HEK293 (cell line): ENCODE results near the gene ZNF365.

Source experiments
- CTCF ChIA-PET: fragments of 350-600 bp; formaldehyde crosslinking; extraction: SDS; loops from one replicate; lab custom pipeline; 2021; ENCODE audit warnings: antibody characterized with exemption; lab: Yijun Ruan, JAX
- POLR2A ChIA-PET: fragments of 300-600 bp; formaldehyde crosslinking; extraction: SDS; loops from one replicate; lab custom pipeline; 2020; ENCODE audit warnings: antibody characterized with exemption, inconsistent platforms; lab: Yijun Ruan, JAX
- H3K27ac ChIP-seq: fragments of 200-500 bp; sonication (Bioruptor generic); 2 replicates; pipeline ENCODE4 v1.5.1; 2014; ENCODE audit warnings: low read depth, low read length, control low read depth, inconsistent platforms; ENCODE audit errors: extremely low read depth
- H3K36me3 ChIP-seq, 2 experiments: fragments of 200-500 bp in 1 of 2; sonication (Bioruptor generic) in 1 of 2; 1 replicate in 1 of 2; 2 replicates in 1 of 2; pipeline ENCODE4 v1.5.1; 2014 to 2017; ENCODE audit warnings: inconsistent platforms in 2 of 2, low read length in 2 of 2; ENCODE audit not compliant: control insufficient read depth in 2 of 2, insufficient read depth in 1 of 2
- H3K4me1 ChIP-seq: fragments of 200-500 bp; sonication (Bioruptor generic); 2 replicates; pipeline ENCODE4 v1.5.1; 2014; ENCODE audit warnings: mild to moderate bottlenecking, low read length, inconsistent platforms; ENCODE audit not compliant: control insufficient read depth, insufficient read depth
- H3K4me3 ChIP-seq: 2 replicates; pipeline ENCODE4 v1.5.1; 2011; ENCODE audit warnings: low read depth, mild to moderate bottlenecking, control low read depth, low read length, moderate library complexity
- H3K9me3 ChIP-seq: fragments of 200-500 bp; sonication (Bioruptor generic); 2 replicates; pipeline ENCODE4 v1.5.1; 2014; ENCODE audit warnings: low read depth, low read length, inconsistent platforms; ENCODE audit not compliant: control insufficient read depth, insufficient read depth
- BCL11A ChIP-seq: fragments of 450-650 bp; formaldehyde crosslinking; IDR thresholded peaks from 2 replicates; pipeline ENCODE4 v1.5.1; 2016; ENCODE audit warnings: low read depth, missing biosample characterization, missing genetic modification characterization
- BCL11B ChIP-seq: fragments of 450-650 bp; formaldehyde crosslinking; IDR thresholded peaks from 2 replicates; pipeline ENCODE4 v1.5.1; 2016; ENCODE audit warnings: low read depth, missing biosample characterization, missing genetic modification characterization
- GFI1B ChIP-seq: fragments of 450-650 bp; formaldehyde crosslinking; IDR thresholded peaks from 2 replicates; pipeline ENCODE4 v1.5.1; 2016; ENCODE audit warnings: missing biosample characterization, missing genetic modification characterization
- GLIS2 ChIP-seq: fragments of 450-650 bp; formaldehyde crosslinking; IDR thresholded peaks from 2 replicates; pipeline ENCODE4 v1.5.1; 2016; ENCODE audit warnings: missing biosample characterization, missing genetic modification characterization
- HOXA7 ChIP-seq: sonication (generic); formaldehyde crosslinking; IDR thresholded peaks from 2 replicates; pipeline ENCODE4 v1.8.1; 2022; ENCODE audit warnings: missing genetic modification reagents, borderline replicate concordance
- IKZF3 ChIP-seq: fragments of 450-650 bp; IDR thresholded peaks from 2 replicates; pipeline ENCODE4 v1.5.0; 2018; ENCODE audit warnings: missing biosample characterization, mild to moderate bottlenecking, missing genetic modification characterization, moderate library complexity
- MZF1 ChIP-seq: fragments of 450-650 bp; formaldehyde crosslinking; IDR thresholded peaks from 2 replicates; pipeline ENCODE4 v1.5.1; 2017; ENCODE audit warnings: missing biosample characterization, missing genetic modification characterization, borderline replicate concordance
- TRIM28 ChIP-seq: IDR thresholded peaks from 2 replicates; pipeline ENCODE4 v1.6.1; 2011; ENCODE audit warnings: low read length, control low read depth, borderline replicate concordance
- ZNF114 ChIP-seq: fragments of 450-650 bp; formaldehyde crosslinking; IDR thresholded peaks from 2 replicates; pipeline ENCODE4 v1.5.0; 2017; ENCODE audit warnings: missing biosample characterization, missing genetic modification characterization
- ZNF19 ChIP-seq: fragments of 450-650 bp; formaldehyde crosslinking; IDR thresholded peaks from 2 replicates; pipeline ENCODE4; 2016; ENCODE audit warnings: missing biosample characterization, missing genetic modification characterization, low read depth
- ZNF324 ChIP-seq: fragments of 450-650 bp; formaldehyde crosslinking; IDR thresholded peaks from 2 replicates; pipeline ENCODE4 v1.5.1; 2016; ENCODE audit warnings: missing biosample characterization, missing genetic modification characterization
- ZNF391 ChIP-seq: fragments of 450-650 bp; formaldehyde crosslinking; IDR thresholded peaks from 2 replicates; pipeline ENCODE4 v1.5.1; 2016; ENCODE audit warnings: low read depth, missing biosample characterization, missing genetic modification characterization, borderline replicate concordance
- ZNF416 ChIP-seq: fragments of 450-650 bp; formaldehyde crosslinking; IDR thresholded peaks from 2 replicates; pipeline ENCODE4 v1.5.1; 2016; ENCODE audit warnings: missing biosample characterization, missing genetic modification characterization
- ZNF510 ChIP-seq: fragments of 450-650 bp; formaldehyde crosslinking; IDR thresholded peaks from 2 replicates; pipeline ENCODE4 v1.5.1; 2018; ENCODE audit warnings: mild to moderate bottlenecking, missing genetic modification characterization, missing biosample characterization; ENCODE audit not compliant: insufficient replicate concordance
- ZNF600 ChIP-seq: fragments of 450-650 bp; formaldehyde crosslinking; IDR thresholded peaks from 2 replicates; pipeline ENCODE4 v1.5.1; 2016; ENCODE audit warnings: missing biosample characterization, missing genetic modification characterization
- ZNF621 ChIP-seq: fragments of 450-650 bp; formaldehyde crosslinking; IDR thresholded peaks from 2 replicates; pipeline ENCODE4 v1.5.1; 2017; ENCODE audit warnings: missing biosample characterization, missing genetic modification characterization
- ZNF76 ChIP-seq: fragments of 450-650 bp; formaldehyde crosslinking; IDR thresholded peaks from 2 replicates; pipeline ENCODE4; 2016; ENCODE audit warnings: low read depth, missing biosample characterization, missing genetic modification characterization, borderline replicate concordance
- ZNF791 ChIP-seq: fragments of 450-650 bp; formaldehyde crosslinking; IDR thresholded peaks from 2 replicates; pipeline ENCODE4 v1.5.1; 2016; ENCODE audit warnings: missing biosample characterization, missing genetic modification characterization
- ZNF830 ChIP-seq: fragments of 450-650 bp; IDR thresholded peaks from 2 replicates; pipeline ENCODE4 v1.5.0; 2018; ENCODE audit warnings: missing biosample characterization, missing genetic modification characterization, low read depth, mild to moderate bottlenecking, moderate library complexity
- TF ChIP-seq, protein P1 (sequence below): fragments of 450-650 bp; formaldehyde crosslinking; IDR thresholded peaks from 2 replicates; pipeline ENCODE4 v1.5.1; 2017; ENCODE audit warnings: missing biosample characterization, missing genetic modification characterization
- TF ChIP-seq, protein P2 (sequence below): fragments of 450-650 bp; formaldehyde crosslinking; IDR thresholded peaks from 2 replicates; pipeline ENCODE4 v1.5.1; 2016; ENCODE audit warnings: missing biosample characterization, missing genetic modification characterization
- TF ChIP-seq, protein P3 (sequence below): fragments of 450-650 bp; formaldehyde crosslinking; optimal IDR thresholded peaks from 2 replicates; pipeline ENCODE3; 2016; ENCODE audit warnings: missing biosample characterization, mild to moderate bottlenecking, missing genetic modification characterization
- TF ChIP-seq, protein P4 (sequence below): fragments of 450-650 bp; formaldehyde crosslinking; IDR thresholded peaks from 2 replicates; pipeline ENCODE4 v1.5.1; 2016; ENCODE audit warnings: missing biosample characterization, missing genetic modification characterization
- TF ChIP-seq, protein P5 (sequence below): fragments of 450-650 bp; formaldehyde crosslinking; IDR thresholded peaks from 2 replicates; pipeline ENCODE4 v1.5.1; 2016; ENCODE audit warnings: missing biosample characterization, missing genetic modification characterization

The ZNF365 gene

DNA sequence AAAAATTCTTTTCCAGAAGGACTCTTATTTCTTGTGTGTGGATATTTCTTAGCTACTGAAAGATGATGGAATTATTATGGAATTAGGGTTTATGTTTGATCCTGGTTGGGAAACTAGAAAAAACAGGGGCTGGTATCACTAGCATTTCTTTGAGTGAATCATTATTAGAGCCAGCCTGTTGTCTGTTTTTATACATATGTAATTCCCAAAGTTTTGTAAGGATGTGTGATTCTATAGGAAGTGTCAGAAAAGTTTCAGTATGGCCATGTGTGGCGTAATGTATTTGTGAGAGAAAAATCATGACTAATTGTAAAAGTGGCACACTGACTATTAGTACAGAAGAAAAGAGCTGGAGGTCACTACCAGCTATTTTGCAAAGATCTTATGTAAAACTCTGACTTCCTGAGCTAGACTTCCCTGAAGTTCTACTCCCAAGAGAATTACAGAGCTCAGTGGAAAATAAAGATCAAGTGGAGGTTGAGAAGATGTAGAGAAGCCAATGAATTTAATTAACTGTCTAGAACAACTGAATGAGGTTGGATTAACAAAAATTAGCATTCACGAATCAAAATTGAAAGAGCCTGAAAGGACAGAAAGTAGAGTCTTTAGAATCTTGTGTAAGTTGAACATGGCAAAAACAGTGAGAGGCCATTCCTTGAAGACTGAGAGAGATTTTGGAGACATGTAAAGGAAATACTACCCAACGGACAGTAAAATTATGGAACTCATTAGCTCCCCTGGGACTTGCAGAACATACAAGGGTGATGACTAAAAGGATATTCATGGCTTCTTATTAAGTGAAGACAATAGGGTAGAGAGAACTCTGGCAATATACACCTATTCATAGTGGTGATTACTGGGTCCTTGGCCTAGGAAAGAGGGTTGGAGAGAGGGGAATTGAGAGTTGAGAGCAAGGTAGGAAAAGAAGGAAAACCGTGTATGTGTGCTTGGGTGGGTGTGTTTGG lies 12.5 kb downstream of the ZNF365 start (continued):
- TF ChIP-seq ZNF416 (tag by site-specific recombination) (no peak), GFI1B (tag by site-specific recombination) (no peak)

DNA sequence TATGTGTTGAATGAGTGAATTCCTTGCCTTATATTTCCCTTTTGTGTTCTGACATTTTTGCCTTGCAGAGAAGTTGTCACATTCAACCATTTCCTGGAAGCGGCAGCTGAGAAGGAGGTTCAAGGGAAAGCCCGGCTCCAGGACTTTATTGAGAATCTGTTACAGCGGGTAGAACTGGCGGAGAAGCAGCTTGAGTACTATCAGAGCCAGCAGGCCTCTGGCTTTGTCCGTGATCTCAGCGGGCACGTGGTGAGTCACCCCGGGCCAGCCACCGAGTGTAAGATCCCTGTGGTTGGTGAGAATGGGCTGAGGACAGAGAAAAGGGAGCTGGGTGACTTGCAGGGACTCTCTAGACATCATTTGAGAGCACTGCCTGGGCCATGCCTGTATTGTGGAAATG lies 14.2 kb downstream of the ZNF365 start:
- no peaks in the 10 kb centered on the region for H3K9me3 ChIP-seq
- CTCF ChIA-PET = interaction anchor here (0.8 kb wide), 1 partner anchor 49 kb away, joined by 3 read pairs; no protein-coding TSS in a partner anchor
- H3K27ac ChIP-seq = no peak overlapping the region
- H3K36me3 ChIP-seq = no peaks in the 10 kb centered on the region
- TF ChIP-seq MZF1 (tag by site-specific recombination) (no peak), ZNF19 (tag by site-specific recombination) (no peak), TRIM28 (no peak)
- TF ChIP-seq, protein P1, sequence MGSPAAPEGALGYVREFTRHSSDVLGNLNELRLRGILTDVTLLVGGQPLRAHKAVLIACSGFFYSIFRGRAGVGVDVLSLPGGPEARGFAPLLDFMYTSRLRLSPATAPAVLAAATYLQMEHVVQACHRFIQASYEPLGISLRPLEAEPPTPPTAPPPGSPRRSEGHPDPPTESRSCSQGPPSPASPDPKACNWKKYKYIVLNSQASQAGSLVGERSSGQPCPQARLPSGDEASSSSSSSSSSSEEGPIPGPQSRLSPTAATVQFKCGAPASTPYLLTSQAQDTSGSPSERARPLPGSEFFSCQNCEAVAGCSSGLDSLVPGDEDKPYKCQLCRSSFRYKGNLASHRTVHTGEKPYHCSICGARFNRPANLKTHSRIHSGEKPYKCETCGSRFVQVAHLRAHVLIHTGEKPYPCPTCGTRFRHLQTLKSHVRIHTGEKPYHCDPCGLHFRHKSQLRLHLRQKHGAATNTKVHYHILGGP = no peak
- POLR2A ChIA-PET = no interaction called here
- H3K4me3 ChIP-seq = no peak overlapping the region
- peaks cover 9% of the 10 kb centered on the region; the same call in 1 of the 2 replicates for H3K4me1 ChIP-seq

DNA sequence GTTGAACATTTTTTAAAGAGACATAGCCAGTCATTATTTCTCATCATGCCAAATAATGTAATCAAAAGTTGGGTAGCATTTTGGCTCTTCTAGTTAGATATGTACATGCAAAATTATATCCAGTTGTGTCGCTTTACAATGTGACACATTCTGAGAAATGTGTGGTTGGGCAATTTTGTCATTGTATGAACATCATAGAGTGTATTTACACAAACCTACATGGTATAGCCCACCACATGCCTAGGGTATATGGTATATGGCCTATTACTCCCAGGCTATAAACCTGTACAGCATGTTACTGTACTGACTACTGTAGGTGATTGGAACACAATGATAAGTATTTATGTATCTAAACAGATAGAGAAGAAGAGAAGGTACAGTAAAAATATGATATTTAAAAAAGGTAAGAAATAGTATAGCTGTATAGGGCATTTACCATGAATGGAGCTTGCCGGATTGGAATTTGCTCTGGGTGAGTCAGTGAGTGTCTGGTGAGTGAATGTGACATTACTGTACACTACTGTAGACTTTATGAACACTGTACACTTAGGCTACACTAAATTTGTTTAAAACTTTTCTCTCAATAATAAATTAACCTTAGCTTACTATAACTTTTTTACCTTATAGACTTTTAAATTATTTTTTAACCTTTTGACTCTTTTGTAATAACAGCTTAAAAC lies 16.5 kb downstream of the ZNF365 start:
- POLR2A ChIA-PET = no interaction called here
- no peaks in the 10 kb centered on the region for H3K36me3 ChIP-seq
- H3K4me3 ChIP-seq = no peak overlapping the region
- H3K4me1 ChIP-seq = no peaks in the 10 kb centered on the region
- H3K27ac ChIP-seq = no peak overlapping the region
- TF ChIP-seq BCL11B (no peak), ZNF600 (tag by site-specific recombination) (no peak), GLIS2 (tag by site-specific recombination) (no peak), ZNF621 (tag by site-specific recombination) (no peak), ZNF114 (tag by site-specific recombination) (no peak), ZNF791 (no peak), ZNF19 (tag by site-specific recombination) (no peak), ZNF324 (no peak), HOXA7 (CRISPR knock-in tag) (no peak), BCL11A (tag by site-specific recombination) (no peak), ZNF510 (no peak), ZNF830 (no peak), IKZF3 (tag by site-specific recombination) (no peak), ZNF391 (tag by site-specific recombination) (no peak), ZNF76 (tag by site-specific recombination) (no peak)
- TF ChIP-seq, protein P2, sequence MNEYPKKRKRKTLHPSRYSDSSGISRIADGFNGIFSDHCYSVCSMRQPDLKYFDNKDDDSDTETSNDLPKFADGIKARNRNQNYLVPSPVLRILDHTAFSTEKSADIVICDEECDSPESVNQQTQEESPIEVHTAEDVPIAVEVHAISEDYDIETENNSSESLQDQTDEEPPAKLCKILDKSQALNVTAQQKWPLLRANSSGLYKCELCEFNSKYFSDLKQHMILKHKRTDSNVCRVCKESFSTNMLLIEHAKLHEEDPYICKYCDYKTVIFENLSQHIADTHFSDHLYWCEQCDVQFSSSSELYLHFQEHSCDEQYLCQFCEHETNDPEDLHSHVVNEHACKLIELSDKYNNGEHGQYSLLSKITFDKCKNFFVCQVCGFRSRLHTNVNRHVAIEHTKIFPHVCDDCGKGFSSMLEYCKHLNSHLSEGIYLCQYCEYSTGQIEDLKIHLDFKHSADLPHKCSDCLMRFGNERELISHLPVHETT (tag by site-specific recombination) = no peak
- TF ChIP-seq, protein P3, sequence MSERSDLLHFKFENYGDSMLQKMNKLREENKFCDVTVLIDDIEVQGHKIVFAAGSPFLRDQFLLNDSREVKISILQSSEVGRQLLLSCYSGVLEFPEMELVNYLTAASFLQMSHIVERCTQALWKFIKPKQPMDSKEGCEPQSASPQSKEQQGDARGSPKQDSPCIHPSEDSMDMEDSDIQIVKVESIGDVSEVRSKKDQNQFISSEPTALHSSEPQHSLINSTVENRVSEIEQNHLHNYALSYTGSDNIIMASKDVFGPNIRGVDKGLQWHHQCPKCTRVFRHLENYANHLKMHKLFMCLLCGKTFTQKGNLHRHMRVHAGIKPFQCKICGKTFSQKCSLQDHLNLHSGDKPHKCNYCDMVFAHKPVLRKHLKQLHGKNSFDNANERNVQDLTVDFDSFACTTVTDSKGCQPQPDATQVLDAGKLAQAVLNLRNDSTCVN (tag by site-specific recombination) = no peak
- TF ChIP-seq, protein P4, sequence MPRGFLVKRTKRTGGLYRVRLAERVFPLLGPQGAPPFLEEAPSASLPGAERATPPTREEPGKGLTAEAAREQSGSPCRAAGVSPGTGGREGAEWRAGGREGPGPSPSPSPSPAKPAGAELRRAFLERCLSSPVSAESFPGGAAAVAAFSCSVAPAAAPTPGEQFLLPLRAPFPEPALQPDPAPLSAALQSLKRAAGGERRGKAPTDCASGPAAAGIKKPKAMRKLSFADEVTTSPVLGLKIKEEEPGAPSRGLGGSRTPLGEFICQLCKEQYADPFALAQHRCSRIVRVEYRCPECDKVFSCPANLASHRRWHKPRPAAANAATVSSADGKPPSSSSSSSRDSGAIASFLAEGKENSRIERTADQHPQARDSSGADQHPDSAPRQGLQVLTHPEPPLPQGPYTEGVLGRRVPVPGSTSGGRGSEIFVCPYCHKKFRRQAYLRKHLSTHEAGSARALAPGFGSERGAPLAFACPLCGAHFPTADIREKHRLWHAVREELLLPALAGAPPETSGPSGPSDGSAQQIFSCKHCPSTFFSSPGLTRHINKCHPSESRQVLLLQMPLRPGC (tag by site-specific recombination) = no peak
- TF ChIP-seq, protein P5, sequence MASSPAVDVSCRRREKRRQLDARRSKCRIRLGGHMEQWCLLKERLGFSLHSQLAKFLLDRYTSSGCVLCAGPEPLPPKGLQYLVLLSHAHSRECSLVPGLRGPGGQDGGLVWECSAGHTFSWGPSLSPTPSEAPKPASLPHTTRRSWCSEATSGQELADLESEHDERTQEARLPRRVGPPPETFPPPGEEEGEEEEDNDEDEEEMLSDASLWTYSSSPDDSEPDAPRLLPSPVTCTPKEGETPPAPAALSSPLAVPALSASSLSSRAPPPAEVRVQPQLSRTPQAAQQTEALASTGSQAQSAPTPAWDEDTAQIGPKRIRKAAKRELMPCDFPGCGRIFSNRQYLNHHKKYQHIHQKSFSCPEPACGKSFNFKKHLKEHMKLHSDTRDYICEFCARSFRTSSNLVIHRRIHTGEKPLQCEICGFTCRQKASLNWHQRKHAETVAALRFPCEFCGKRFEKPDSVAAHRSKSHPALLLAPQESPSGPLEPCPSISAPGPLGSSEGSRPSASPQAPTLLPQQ (tag by site-specific recombination) = no peak
- CTCF ChIA-PET = interaction anchor here (0.8 to 1.0 kb wide), 2 partner anchors 13 to 104 kb away, joined by 3 read pairs; no protein-coding TSS in a partner anchor
- no peaks in the 10 kb centered on the region for H3K9me3 ChIP-seq
